Activated CD4-positive, alpha-beta T cell treated with anti-CD3 and anti-CD28 coated beads, Interleukin-2, Interleukin-6, amounts not matched to agents 100 ng/mL and 50 ng/mL, durations not matched to agents 16 hours and 8 hours (primary cell): ENCODE data around the gene TMEM222.
"Not testable (repeated sequence)": the region's sequence is repeated elsewhere in the genome, so short reads cannot be mapped to it uniquely, and the experiment has no call there.

Source experiments
- DNase-seq: peaks from one replicate; pipeline ENCODE4 v3.0.0-alpha.2; 2020

The TMEM222 gene

GRCh38 chr1:27380766-27381733, 59.1 kb downstream of the TMEM222 start:
- DNase-seq: no peak

GRCh38 chr1:27381969-27382762, 60.2 kb downstream of the TMEM222 start:
- no peak for DNase-seq

GRCh38 chr1:27383039-27383605, 61.2 kb downstream of the TMEM222 start, which contains the start of gene CD164L2:
TSS of gene CD164L2 (minus strand) at chr1:27383333. CDS start at chr1:27383239, 94 bp downstream.
- peak; percentile 53 for DNase-seq

- DNase-seq: no peak
Measured at GRCh38 chr1:27383661-27384060, 61.7 kb downstream of the TMEM222 start.

GRCh38 chr1:27384797-27385196, 62.8 kb downstream of the TMEM222 start:
- DNase-seq: not testable (repeated sequence)
